Gastrocnemius medialis (tissue), 4 donors: Measurements from ENCODE around the gene CX3CL1. TPM values are rescaled to one million over a fixed set of nuclear protein-coding genes. Genes with fewer than 3 reads are reported as not detected.

Experiments used
- ATAC-seq, 2 donors: fragments of 150-250 bp; one replicate each; pipeline ENCODE4 v1.9.1; 2016
- DNase-seq, 2 donors: peaks; one replicate each; pipeline ENCODE4 v3.0.0-alpha.2; 2019
- H3K27ac ChIP-seq, 4 donors: fragments of 200-600 bp; sonication (generic); 1 replicate in 1 of 4; 2 replicates in 3 of 4; pipeline ENCODE4 v1.5.1; 2016 to 2018; ENCODE audit warnings: mild to moderate bottlenecking in 2 of 4, moderate library complexity in 1 of 4
- H3K27me3 ChIP-seq, 3 donors: fragments of 200-600 bp; sonication (generic) in 2 of 3; 1 replicate in 1 of 3; 2 replicates in 2 of 3; pipeline versions ENCODE4 v1.5.1 to v1.6.0; 2016 to 2019; ENCODE audit warnings: mild to moderate bottlenecking in 1 of 3, moderate library complexity in 1 of 3
- H3K36me3 ChIP-seq, 2 donors: fragments of 200-600 bp; sonication (generic) in 1 of 2; one replicate each; pipeline ENCODE4 v1.5.1; 2017 to 2018
- H3K4me1 ChIP-seq, 2 donors: fragments of 200-600 bp; sonication (generic) in 1 of 2; one replicate each; pipeline ENCODE4 v1.5.1; 2016 to 2017; ENCODE audit warnings: mild to moderate bottlenecking in 2 of 2
- H3K4me3 ChIP-seq, 4 donors: fragments of 200-600 bp; sonication (generic) in 3 of 4; 1 replicate in 1 of 4; 2 replicates in 3 of 4; pipeline ENCODE4 v1.5.1; 2016 to 2019; ENCODE audit warnings: mild to moderate bottlenecking in 2 of 4
- H3K9me3 ChIP-seq, 3 donors: fragments of 200-600 bp; sonication (generic) in 2 of 3; 1 replicate in 1 of 3; 2 replicates in 2 of 3; pipeline ENCODE4 v1.5.1; 2016 to 2019
- POLR2A ChIP-seq, 2 donors: fragments of 450-650 bp; IDR thresholded peaks; one replicate each; pipeline ENCODE4 v1.6.1; 2017; ENCODE audit warnings: antibody characterized with exemption in 2 of 2, mild to moderate bottlenecking in 2 of 2, moderate library complexity in 2 of 2
- in situ Hi-C, 4 donors: fragments of 200-750 bp; cut with MboI; loops; one replicate each; pipeline versions ENCODE4 v1.15.0 to v1.8.0; 2017; ENCODE audit warnings: low sequenced_read_pairs in 4 of 4
- intact Hi-C: fragments of 100-400 bp; cut with DNase I; formaldehyde crosslinking; loops from one replicate; pipeline ENCODE4 v1.15.1; 2023; ENCODE audit warnings: low total_unique reads
- total RNA-seq, 4 donors: library from RNA; depleted of rRNA; stranded (reverse); fragments of >200 nt; gene quantifications; one replicate each; pipeline versions ENCODE4 v1.1.0 to v1.2.3, GENCODE V29; 2016
- TF ChIP-seq, protein P1 (sequence below), 5 experiments: fragments of 450-650 bp in 3 of 5; fragments of 200-600 bp in 2 of 5; sonication (generic) in 2 of 5; IDR thresholded peaks in 4 of 5; conservative IDR thresholded peaks in 1 of 5; 1 replicate in 4 of 5; 2 replicates in 1 of 5; pipeline ENCODE4 v1.5.1; 2016 to 2019; ENCODE audit warnings: antibody characterized with exemption in 5 of 5, mild to moderate bottlenecking in 3 of 5, moderate library complexity in 3 of 5

CX3CL1 gene
- total RNA-seq, 4 donors from 2014 or later = 2.2 to 15.7 (median 6.7) TPM

- no peak overlapping the region for H3K4me3 ChIP-seq
- no peaks in the 10 kb centered on the region for H3K27me3 ChIP-seq
- H3K36me3 ChIP-seq = no peaks in the 10 kb centered on the region
- TF ChIP-seq POLR2A (IDR thresholded peaks at IDR 0.05) = no peak
- TF ChIP-seq, protein P1, sequence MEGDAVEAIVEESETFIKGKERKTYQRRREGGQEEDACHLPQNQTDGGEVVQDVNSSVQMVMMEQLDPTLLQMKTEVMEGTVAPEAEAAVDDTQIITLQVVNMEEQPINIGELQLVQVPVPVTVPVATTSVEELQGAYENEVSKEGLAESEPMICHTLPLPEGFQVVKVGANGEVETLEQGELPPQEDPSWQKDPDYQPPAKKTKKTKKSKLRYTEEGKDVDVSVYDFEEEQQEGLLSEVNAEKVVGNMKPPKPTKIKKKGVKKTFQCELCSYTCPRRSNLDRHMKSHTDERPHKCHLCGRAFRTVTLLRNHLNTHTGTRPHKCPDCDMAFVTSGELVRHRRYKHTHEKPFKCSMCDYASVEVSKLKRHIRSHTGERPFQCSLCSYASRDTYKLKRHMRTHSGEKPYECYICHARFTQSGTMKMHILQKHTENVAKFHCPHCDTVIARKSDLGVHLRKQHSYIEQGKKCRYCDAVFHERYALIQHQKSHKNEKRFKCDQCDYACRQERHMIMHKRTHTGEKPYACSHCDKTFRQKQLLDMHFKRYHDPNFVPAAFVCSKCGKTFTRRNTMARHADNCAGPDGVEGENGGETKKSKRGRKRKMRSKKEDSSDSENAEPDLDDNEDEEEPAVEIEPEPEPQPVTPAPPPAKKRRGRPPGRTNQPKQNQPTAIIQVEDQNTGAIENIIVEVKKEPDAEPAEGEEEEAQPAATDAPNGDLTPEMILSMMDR (IDR thresholded peaks at IDR 0.05 in 4 of 5, conservative IDR thresholded peaks at IDR 0.05 in 1 of 5) = no peak
- no peak for DNase-seq
- intact Hi-C loops (no loop called here), in situ Hi-C loops (no loop called here)
- no peak for ATAC-seq
- H3K27ac ChIP-seq = no peak overlapping the region
- no peaks in the 10 kb centered on the region for H3K4me1 ChIP-seq
- H3K9me3 ChIP-seq = no peaks in the 10 kb centered on the region
Measured at GRCh38 chr16:57345666-57346204, 26.6 kb upstream of the CX3CL1 start.

- TF ChIP-seq, protein P1 (IDR thresholded peaks at IDR 0.05 in 4 of 5, conservative IDR thresholded peaks at IDR 0.05 in 1 of 5) = no peak
- Histone ChIP-seq H3K4me3 (no peak overlapping the region), H3K4me1 (no peaks in the 10 kb centered on the region), H3K27ac (no peak overlapping the region), H3K36me3 (no peaks in the 10 kb centered on the region), H3K27me3 (no peaks in the 10 kb centered on the region), H3K9me3 (no peaks in the 10 kb centered on the region)
- intact Hi-C loops (no loop called here), in situ Hi-C loops (no loop called here)
- DNase-seq (no peak), ATAC-seq (no peak)
Measured at GRCh38 chr16:57347858-57348257, 24.4 kb upstream of the CX3CL1 start.

DNA sequence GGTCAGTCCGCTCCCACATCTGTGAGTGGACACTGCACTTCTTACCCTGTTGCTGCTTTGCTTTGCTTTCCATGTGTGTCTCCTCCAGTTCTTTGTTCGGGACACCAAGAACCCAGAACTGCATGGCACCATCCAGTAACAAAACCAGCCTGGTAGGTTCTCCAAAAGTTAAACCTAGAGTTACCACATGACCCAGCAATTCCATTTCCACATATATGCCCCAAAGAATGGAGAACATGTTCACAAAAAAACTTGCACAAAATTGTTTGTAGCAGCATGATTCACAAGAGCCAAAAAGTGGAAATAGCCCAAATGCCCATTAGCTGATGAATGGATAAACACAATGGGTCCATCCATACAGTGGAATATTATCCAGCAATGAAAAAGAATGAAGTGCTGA lies 24.0 kb upstream of the CX3CL1 start:
- no peaks in the 10 kb centered on the region for H3K9me3 ChIP-seq
- intact Hi-C loops (no loop called here), in situ Hi-C loops (no loop called here)
- no peaks in the 10 kb centered on the region for H3K27me3 ChIP-seq
- ATAC-seq (no peak), DNase-seq (no peak)
- no peak overlapping the region for H3K27ac ChIP-seq
- H3K4me1 ChIP-seq = no peaks in the 10 kb centered on the region
- H3K4me3 ChIP-seq = no peak overlapping the region
- TF ChIP-seq, protein P1 (IDR thresholded peaks at IDR 0.05 in 4 of 5, conservative IDR thresholded peaks at IDR 0.05 in 1 of 5) = no peak
- no peaks in the 10 kb centered on the region for H3K36me3 ChIP-seq

DNA sequence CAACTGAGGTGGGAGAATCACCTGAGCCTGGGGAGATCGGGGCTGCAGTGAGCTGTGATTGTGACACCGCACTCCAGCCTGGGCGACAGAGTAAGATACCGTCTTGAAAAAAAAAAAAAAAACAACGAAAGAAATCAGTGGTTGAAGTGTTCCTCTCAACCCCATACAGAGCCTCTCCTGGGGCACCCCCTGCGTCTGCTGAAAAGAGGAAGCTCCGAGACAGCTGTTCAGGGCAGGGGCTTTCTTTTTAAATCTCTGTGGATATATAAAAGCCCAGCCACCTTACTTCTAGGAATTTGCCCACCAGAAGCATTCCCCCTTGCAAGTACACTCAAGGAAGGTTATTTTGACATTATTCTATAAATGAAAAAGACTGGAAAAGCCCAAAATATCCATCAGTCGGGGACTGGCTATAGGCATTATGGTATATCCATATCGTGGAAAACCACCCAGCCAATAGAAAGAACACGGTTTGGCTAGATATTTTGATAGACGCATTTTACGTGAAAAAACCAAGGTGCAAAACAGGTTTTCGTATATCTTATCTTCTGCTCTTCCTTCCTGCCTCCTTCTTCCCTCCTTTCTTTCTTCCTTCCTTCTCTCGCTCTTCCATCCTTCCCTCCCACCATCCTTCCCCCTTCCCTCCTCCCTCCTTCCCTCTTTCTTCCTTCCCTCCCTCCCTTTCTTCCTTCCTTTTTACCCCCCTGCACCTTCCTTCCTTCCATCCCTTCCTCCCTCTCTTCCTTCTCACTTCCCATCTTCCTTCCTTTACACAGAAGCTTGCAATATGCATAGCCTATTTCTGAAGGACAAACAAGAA lies 22.9 kb upstream of the CX3CL1 start:
- H3K36me3 ChIP-seq = no peaks in the 10 kb centered on the region
- DNase-seq = no peak
- no peaks in the 10 kb centered on the region for H3K4me1 ChIP-seq
- intact Hi-C loops (no loop called here), in situ Hi-C loops (no loop called here)
- H3K4me3 ChIP-seq = no peak overlapping the region
- no peak for TF ChIP-seq POLR2A (IDR thresholded peaks at IDR 0.05)
- TF ChIP-seq, protein P1 (IDR thresholded peaks at IDR 0.05 in 4 of 5, conservative IDR thresholded peaks at IDR 0.05 in 1 of 5) = no peak
- no peak for ATAC-seq
- no peak overlapping the region for H3K27ac ChIP-seq
- no peaks in the 10 kb centered on the region for H3K27me3 ChIP-seq
- no peaks in the 10 kb centered on the region for H3K9me3 ChIP-seq
